OCI-LY7 (cell line): ENCODE results near the gene MIB2. TPM values are rescaled to one million over a fixed set of nuclear protein-coding genes. Genes with fewer than 3 reads are reported as not detected.

Experiments used
- BruUV-seq: library from RNA; stranded (reverse); fragments of 400-500 nt; replicated peaks from 2 replicates; lab custom pipeline; 2021; lab: Mats Ljungman, UMichigan
- CTCF ChIA-PET: fragments of 300-600 bp; sonication (Branson Sonifier 250); formaldehyde crosslinking; loops from one replicate; lab custom pipeline; 2022; ENCODE audit warnings: antibody characterized with exemption; ENCODE audit not compliant: unreplicated experiment; lab: Charles Lee
- POLR2A ChIA-PET: fragments of 300-600 bp; sonication (Branson Sonifier 250); formaldehyde crosslinking; loops from one replicate; lab custom pipeline; 2022; ENCODE audit warnings: antibody characterized with exemption; lab: Charles Lee
- DNase-seq: peaks from one replicate; pipeline ENCODE4 v3.0.0-alpha.2; 2015; ENCODE audit warnings: low spot score
- H2AFZ ChIP-seq: fragments of 200-600 bp; sonication (generic), shearing (Covaris generic); 2 replicates; pipeline ENCODE4 v1.6.1; 2014; ENCODE audit warnings: mild to moderate bottlenecking, antibody characterized with exemption, low read length, moderate library complexity
- H3K27ac ChIP-seq: fragments of 200-600 bp; sonication (generic); 2 replicates; pipeline ENCODE4 v1.5.1; 2014; ENCODE audit warnings: mixed run types, low read depth, mild to moderate bottlenecking, moderate library complexity, low read length, inconsistent platforms; ENCODE audit not compliant: poor library complexity, severe bottlenecking
- H3K36me3 ChIP-seq: fragments of 200-600 bp; sonication (generic); 2 replicates; pipeline ENCODE4 v1.6.1; 2014; ENCODE audit warnings: mild to moderate bottlenecking, antibody characterized with exemption, low read length, moderate library complexity, mixed read lengths; ENCODE audit not compliant: insufficient read depth
- H3K4me1 ChIP-seq: fragments of 200-600 bp; sonication (generic); 2 replicates; pipeline ENCODE4 v1.5.1; 2014; ENCODE audit warnings: mild to moderate bottlenecking, low read length; ENCODE audit not compliant: insufficient read depth, poor library complexity, severe bottlenecking
- H3K4me2 ChIP-seq: fragments of 200-600 bp; sonication (generic); 2 replicates; pipeline ENCODE4 v1.6.1; 2014; ENCODE audit warnings: mild to moderate bottlenecking, low read length
- H3K4me3 ChIP-seq: fragments of 200-600 bp; sonication (generic); 2 replicates; pipeline ENCODE4 v1.5.1; 2014; ENCODE audit warnings: mild to moderate bottlenecking, low read depth, low read length; ENCODE audit not compliant: poor library complexity, severe bottlenecking
- H3K79me2 ChIP-seq: fragments of 200-600 bp; sonication (generic); 2 replicates; pipeline ENCODE4 v1.6.1; 2016; ENCODE audit warnings: low read depth, mild to moderate bottlenecking, low read length, moderate library complexity, mixed read lengths; ENCODE audit not compliant: insufficient read depth
- H3K9me2 ChIP-seq: fragments of 200-600 bp; sonication (generic); 2 replicates; pipeline ENCODE4 v1.6.1; 2016; ENCODE audit warnings: mild to moderate bottlenecking, low read length, mixed read lengths; ENCODE audit not compliant: insufficient read depth
- H3K9me3 ChIP-seq: fragments of 200-600 bp; sonication (generic); 2 replicates; pipeline ENCODE4 v1.6.1; 2014; ENCODE audit warnings: mild to moderate bottlenecking, mixed run types, low read length, mixed read lengths
- H4K20me1 ChIP-seq: fragments of 200-600 bp; sonication (generic); 2 replicates; pipeline ENCODE4 v1.6.1; 2014; ENCODE audit warnings: mild to moderate bottlenecking, antibody characterized with exemption, low read length, moderate library complexity, mixed read lengths; ENCODE audit not compliant: insufficient read depth
- CTCF ChIP-seq: fragments of 200-600 bp; sonication (generic); conservative IDR thresholded peaks from 2 replicates; pipeline ENCODE4 v1.5.1; 2014; ENCODE audit warnings: mild to moderate bottlenecking, antibody characterized with exemption, low read length, moderate library complexity, mixed read lengths
- EZH2phosphoT487 ChIP-seq: fragments of 200-600 bp; sonication (generic); IDR thresholded peaks from 2 replicates; pipeline ENCODE4 v1.6.1; 2018; ENCODE audit warnings: low read depth, borderline replicate concordance, mild to moderate bottlenecking, mixed run types, antibody characterized with exemption, low read length, moderate library complexity, mixed read lengths
- intact Hi-C: fragments of 100-400 bp; cut with micrococcal nuclease; formaldehyde crosslinking; loops from one replicate; pipeline ENCODE4 v1.10.0; 2022; ENCODE audit not compliant: unreplicated experiment
- total RNA-seq, 2 experiments: library from RNA; depleted of rRNA in 1 of 2; stranded (reverse); fragments of >200 nt in 1 of 2; shearing (Covaris generic) in 1 of 2; gene quantifications; 2 replicates each; pipeline ENCODE4 v1.2.3, GENCODE V29; 2014 to 2022

MIB2 gene
- total RNA-seq, 2 experiments from 2014 or later = 54.0 to 64.9 TPM

GRCh38 chr1:1605034-1605591 is 10.2 kb upstream of the MIB2 start:
- H3K4me3 ChIP-seq = no peak overlapping the region
- H3K4me2 ChIP-seq = no peak overlapping the region
- H3K27ac ChIP-seq = no peak overlapping the region
- ChIA-PET POLR2A (interaction anchor here (1.3 kb wide), 1 partner anchor 10 kb away, joined by 4 read pairs; the partner anchor contains the start of gene MIB2), CTCF (no interaction called here)
- BruUV-seq = no TSS peak
- H4K20me1 ChIP-seq = no peaks in the 10 kb centered on the region
- DNase-seq = no peak
- no peak overlapping the region for H2AFZ ChIP-seq
- no peaks in the 10 kb centered on the region for H3K79me2 ChIP-seq
- intact Hi-C loops = no loop called here
- no peaks in the 10 kb centered on the region for H3K9me2 ChIP-seq
- peaks cover 27% of the 10 kb centered on the region for H3K4me1 ChIP-seq
- TF ChIP-seq EZH2phosphoT487 (no peak), CTCF (no peak)
- H3K9me3 ChIP-seq = no peaks in the 10 kb centered on the region
- H3K36me3 ChIP-seq = no peaks in the 10 kb centered on the region

- Histone ChIP-seq H4K20me1 (no peaks in the 10 kb centered on the region), H3K4me1 (peaks cover 33% of the 10 kb centered on the region), H2AFZ (no peak overlapping the region), H3K9me2 (no peaks in the 10 kb centered on the region), H3K4me2 (no peak overlapping the region), H3K36me3 (no peaks in the 10 kb centered on the region), H3K4me3 (no peak overlapping the region), H3K9me3 (no peaks in the 10 kb centered on the region), H3K27ac (no peak overlapping the region), H3K79me2 (no peaks in the 10 kb centered on the region)
- intact Hi-C loops = no loop called here
- TF ChIP-seq CTCF (no peak), EZH2phosphoT487 (no peak)
- BruUV-seq = no TSS peak
- ChIA-PET POLR2A (no interaction called here), CTCF (no interaction called here)
- no peak for DNase-seq
Measured at GRCh38 chr1:1605724-1606123, 9.6 kb upstream of the MIB2 start.

GRCh38 chr1:1606232-1606631 is 9.1 kb upstream of the MIB2 start:
- Histone ChIP-seq H3K9me2 (no peaks in the 10 kb centered on the region), H3K36me3 (no peaks in the 10 kb centered on the region), H3K4me3 (no peak overlapping the region), H3K27ac (no peak overlapping the region), H2AFZ (no peak overlapping the region), H3K4me1 (peaks cover 33% of the 10 kb centered on the region), H3K4me2 (no peak overlapping the region), H4K20me1 (no peaks in the 10 kb centered on the region), H3K9me3 (no peaks in the 10 kb centered on the region), H3K79me2 (no peaks in the 10 kb centered on the region)
- ChIA-PET POLR2A (no interaction called here), CTCF (no interaction called here)
- TF ChIP-seq EZH2phosphoT487 (no peak), CTCF (no peak)
- no peak for DNase-seq
- no TSS peak for BruUV-seq
- intact Hi-C loops = no loop called here
